Right atrium auricular region (tissue), 2 donors: Measurements from ENCODE around the gene TBX19. TPM values are rescaled to one million over a fixed set of nuclear protein-coding genes. Genes with fewer than 3 reads are reported as not detected.

Experiments used
- DNase-seq: peaks from one replicate; pipeline ENCODE4 v3.0.0-alpha.2; 2019; ENCODE audit warnings: low spot score
- H3K27ac ChIP-seq, 2 donors: fragments of 200-600 bp; sonication (generic); 1 replicate in 1 of 2; 2 replicates in 1 of 2; pipeline ENCODE4 v1.5.1; 2016 to 2019
- H3K27me3 ChIP-seq, 2 donors: fragments of 200-600 bp; sonication (generic); one replicate each; pipeline versions ENCODE4 v1.5.1 to v1.6.0; 2017 to 2019
- H3K36me3 ChIP-seq: fragments of 200-600 bp; sonication (generic); one replicate; pipeline ENCODE4 v1.5.1; 2016
- H3K4me1 ChIP-seq, 2 donors: fragments of 200-600 bp; sonication (generic); one replicate each; pipeline versions ENCODE4 v1.5.1 to v1.6.0; 2017 to 2019
- H3K4me3 ChIP-seq, 2 donors: fragments of 200-600 bp; sonication (generic); 1 replicate in 1 of 2; 2 replicates in 1 of 2; pipeline ENCODE4 v1.5.1; 2017 to 2019; ENCODE audit warnings: mild to moderate bottlenecking in 1 of 2, moderate library complexity in 1 of 2
- H3K9me3 ChIP-seq, 2 donors: fragments of 200-600 bp; sonication (generic); one replicate each; pipeline ENCODE4 v1.5.1; 2019
- CTCF ChIP-seq, 2 donors: fragments of 200-600 bp; sonication (generic); IDR thresholded peaks; one replicate each; pipeline ENCODE4 v1.5.1; 2019; ENCODE audit warnings: antibody characterized with exemption in 2 of 2
- total RNA-seq, 2 donors: library from RNA; depleted of rRNA; stranded (reverse); fragments of >200 nt; gene quantifications; one replicate each; pipeline ENCODE4 v1.1.0, GENCODE V29; 2016

The TBX19 gene
- total RNA-seq, 2 donors from 2014 or later, result 0.30 to 0.63 TPM

GRCh38 chr1:168316142-168316541 lies 35.5 kb downstream of the TBX19 start:
- H3K9me3 ChIP-seq, result no peaks in the 10 kb centered on the region
- H3K36me3 ChIP-seq, result no peaks in the 10 kb centered on the region
- DNase-seq, result no peak
- no peak overlapping the region for H3K27ac ChIP-seq
- H3K4me3 ChIP-seq, result no peak overlapping the region
- TF ChIP-seq CTCF (IDR thresholded peaks at IDR 0.05), result no peak
- no peaks in the 10 kb centered on the region for H3K27me3 ChIP-seq
- H3K4me1 ChIP-seq, result peaks cover 0 to 1% of the 10 kb centered on the region in 2 donors

- no peak for TF ChIP-seq CTCF (IDR thresholded peaks at IDR 0.05)
- Histone ChIP-seq H3K9me3 (no peaks in the 10 kb centered on the region), H3K4me1 (peaks cover 0 to 6% of the 10 kb centered on the region in 2 donors), H3K27ac (no peak overlapping the region), H3K4me3 (no peak overlapping the region), H3K27me3 (no peaks in the 10 kb centered on the region), H3K36me3 (no peaks in the 10 kb centered on the region)
- DNase-seq, result no peak
Observed at GRCh38 chr1:168317309-168317708, 36.6 kb downstream of the TBX19 start.

GRCh38 chr1:168319691-168320090 lies 39.0 kb downstream of the TBX19 start:
- H3K36me3 ChIP-seq, result no peaks in the 10 kb centered on the region
- peaks cover 0 to 6% of the 10 kb centered on the region in 2 donors for H3K4me1 ChIP-seq
- no peak for TF ChIP-seq CTCF (IDR thresholded peaks at IDR 0.05)
- no peak overlapping the region for H3K4me3 ChIP-seq
- H3K27ac ChIP-seq, result no peak overlapping the region
- no peaks in the 10 kb centered on the region for H3K9me3 ChIP-seq
- no peaks in the 10 kb centered on the region for H3K27me3 ChIP-seq
- DNase-seq, result no peak

GRCh38 chr1:168320149-168320548 lies 39.5 kb downstream of the TBX19 start:
- peaks cover 0 to 6% of the 10 kb centered on the region in 2 donors for H3K4me1 ChIP-seq
- H3K27me3 ChIP-seq, result no peaks in the 10 kb centered on the region
- no peak overlapping the region for H3K4me3 ChIP-seq
- no peak for TF ChIP-seq CTCF (IDR thresholded peaks at IDR 0.05)
- H3K9me3 ChIP-seq, result no peaks in the 10 kb centered on the region
- no peaks in the 10 kb centered on the region for H3K36me3 ChIP-seq
- DNase-seq, result no peak
- H3K27ac ChIP-seq, result no peak overlapping the region

- DNase-seq, result peak; percentile 67
- peaks cover 0 to 6% of the 10 kb centered on the region in 2 donors for H3K4me1 ChIP-seq
- TF ChIP-seq CTCF (IDR thresholded peaks at IDR 0.05), result no peak
- H3K9me3 ChIP-seq, result no peaks in the 10 kb centered on the region
- H3K4me3 ChIP-seq, result no peak overlapping the region
- peak overlapping the region in 1 of 2 donors; percentile 32 for H3K27ac ChIP-seq
- H3K27me3 ChIP-seq, result no peaks in the 10 kb centered on the region
- no peaks in the 10 kb centered on the region for H3K36me3 ChIP-seq
Observed at GRCh38 chr1:168320800-168321450, 40.2 kb downstream of the TBX19 start.

- Histone ChIP-seq H3K4me1 (peaks cover 0 to 6% of the 10 kb centered on the region in 2 donors), H3K4me3 (no peak overlapping the region), H3K27ac (no peak overlapping the region), H3K9me3 (no peaks in the 10 kb centered on the region), H3K27me3 (no peaks in the 10 kb centered on the region), H3K36me3 (no peaks in the 10 kb centered on the region)
- no peak for DNase-seq
- peak in 1 of 2 donors; percentile 54 for TF ChIP-seq CTCF (IDR thresholded peaks at IDR 0.05)
Observed at GRCh38 chr1:168321945-168322344, 41.3 kb downstream of the TBX19 start.
